Measurements from ENCODE around the gene EPS8L2.
"Not testable (repeated sequence)": the region's sequence is repeated elsewhere in the genome, so short reads cannot be mapped to it uniquely, and the experiment has no call there.

The EPS8L2 gene

DNA sequence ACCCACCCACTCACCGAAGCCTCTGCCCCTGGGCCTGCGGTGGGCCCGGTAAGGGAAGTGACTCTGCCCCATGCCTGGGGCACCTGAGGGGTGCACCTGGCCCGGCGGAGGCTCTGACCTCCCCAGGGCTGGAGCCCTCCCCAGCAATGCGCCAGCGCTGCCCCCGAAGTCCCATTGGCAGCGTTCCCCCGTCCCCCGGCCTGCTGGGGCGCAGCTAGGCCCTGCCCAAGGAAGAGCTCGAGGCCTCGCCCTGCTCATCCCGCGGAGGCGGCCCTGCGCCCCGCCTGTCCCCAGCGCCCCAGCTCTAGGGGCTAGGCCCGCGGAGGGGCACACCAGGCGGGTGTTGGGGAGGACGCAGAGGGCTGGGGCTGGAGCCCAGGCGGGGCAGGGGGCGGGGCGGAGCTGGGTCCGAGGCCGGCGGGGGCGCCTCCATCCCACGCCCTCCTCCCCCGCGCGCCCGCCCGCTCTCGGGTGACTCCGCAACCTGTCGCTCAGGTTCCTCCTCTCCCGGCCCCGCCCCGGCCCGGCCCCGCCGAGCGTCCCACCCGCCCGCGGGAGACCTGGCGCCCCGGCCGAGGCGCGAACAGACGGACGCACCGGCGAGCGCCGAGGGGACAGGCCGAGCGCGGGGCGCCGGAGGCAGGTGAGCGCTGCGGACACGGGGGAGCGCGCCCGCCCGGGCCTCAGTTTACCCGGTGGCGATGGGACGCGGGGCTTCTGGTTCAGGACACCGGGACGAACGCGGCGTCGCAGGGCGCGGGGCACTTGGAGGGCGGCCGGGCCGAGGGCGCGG, at the start of gene EPS8L2:
TSS of gene EPS8L2 (plus strand) at position 586 of the 793 bp plus-strand sequence. CDS start 3,177 bp downstream, outside the sequence.
- no peak for DNase-seq

DNA sequence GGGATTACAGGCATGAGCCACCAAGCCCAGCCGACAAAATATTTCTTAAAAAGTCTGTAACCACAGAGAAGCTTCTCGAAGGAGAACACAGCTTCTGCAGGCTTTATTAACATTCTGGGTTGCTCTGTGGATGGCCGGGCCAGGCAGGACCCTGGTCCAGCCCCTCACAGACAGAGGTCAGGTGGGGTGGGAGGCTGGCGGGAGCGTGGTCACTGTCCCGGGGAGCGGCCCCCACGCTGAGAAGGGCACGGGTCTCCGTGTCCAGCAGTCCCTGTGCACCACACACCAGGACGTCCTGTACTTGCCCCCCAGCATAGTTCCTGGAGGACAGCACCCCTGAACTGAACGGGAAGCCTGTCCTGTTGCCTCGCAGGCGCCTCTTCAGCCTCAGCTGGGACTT, 49.6 kb upstream of the EPS8L2 start:
- no peak for DNase-seq

DNA sequence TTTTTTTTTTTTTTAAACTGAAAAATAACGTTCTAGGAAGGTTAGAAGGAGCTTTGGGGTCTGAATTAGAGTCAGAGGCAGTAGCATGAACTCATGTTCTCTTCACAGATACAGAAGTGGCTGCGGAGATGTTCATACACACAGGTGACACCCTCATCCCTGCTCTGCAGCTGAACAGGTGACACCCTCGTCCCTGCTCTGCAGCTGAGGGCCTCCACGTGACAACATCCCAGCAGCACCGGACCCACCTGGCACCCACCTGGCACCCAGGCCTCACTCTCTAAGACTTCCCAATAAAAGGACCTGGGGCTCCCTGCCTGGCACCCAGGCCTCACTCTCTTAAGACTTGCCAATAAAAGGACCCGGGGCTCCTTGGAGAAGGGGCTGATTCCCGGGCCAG, 49.2 kb upstream of the EPS8L2 start:
- DNase-seq, result no peak

DNA sequence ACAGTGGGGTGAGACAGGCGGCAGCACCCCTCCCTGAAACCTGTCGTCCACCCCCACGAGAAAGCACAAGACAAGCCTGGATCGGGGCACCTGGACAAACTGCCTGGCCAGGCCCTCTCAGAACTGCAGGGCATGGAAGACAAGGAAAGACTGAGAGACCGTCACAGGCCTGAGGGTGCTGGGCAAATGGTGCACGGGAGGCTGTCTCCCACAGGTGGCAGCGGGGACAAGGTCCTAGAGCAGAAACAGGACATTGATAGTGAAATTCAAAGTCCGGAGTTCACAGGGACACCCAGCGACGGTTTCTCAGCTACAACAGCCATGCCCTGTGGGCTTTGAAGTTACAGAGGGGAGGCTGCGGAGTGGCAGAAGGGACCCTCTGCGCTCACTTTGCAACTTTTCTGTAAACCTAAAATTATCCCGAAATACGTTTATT, 48.3 kb upstream of the EPS8L2 start:
- DNase-seq, result no peak

DNA sequence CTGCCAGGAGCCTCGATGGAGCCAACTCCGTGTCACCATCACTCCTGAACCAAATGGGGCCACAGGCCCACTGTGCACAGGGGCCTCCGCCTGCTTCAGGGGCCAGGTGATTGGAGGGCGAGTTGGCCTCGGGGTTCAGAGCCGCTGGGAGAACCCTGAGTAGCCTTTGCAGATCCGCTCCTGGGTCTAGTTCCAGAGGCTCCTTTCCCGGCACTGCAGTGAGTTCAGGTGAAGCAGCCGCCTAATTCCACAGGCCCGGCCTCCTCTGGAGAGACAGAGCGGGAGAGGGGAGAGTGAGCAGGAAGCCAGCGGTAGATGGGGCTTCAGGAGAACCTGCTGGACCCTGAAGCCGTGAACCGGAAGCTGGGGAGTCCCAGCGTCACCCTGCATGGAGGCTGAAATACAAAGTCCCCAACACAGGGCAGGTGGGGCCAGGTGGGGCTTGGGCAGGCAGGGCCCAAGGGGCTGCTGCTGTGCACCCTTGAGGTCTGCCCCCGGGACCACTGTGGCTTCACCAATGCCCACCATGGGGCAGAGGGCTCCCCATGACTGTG, 46.4 kb upstream of the EPS8L2 start:
- DNase-seq, result no peak

DNA sequence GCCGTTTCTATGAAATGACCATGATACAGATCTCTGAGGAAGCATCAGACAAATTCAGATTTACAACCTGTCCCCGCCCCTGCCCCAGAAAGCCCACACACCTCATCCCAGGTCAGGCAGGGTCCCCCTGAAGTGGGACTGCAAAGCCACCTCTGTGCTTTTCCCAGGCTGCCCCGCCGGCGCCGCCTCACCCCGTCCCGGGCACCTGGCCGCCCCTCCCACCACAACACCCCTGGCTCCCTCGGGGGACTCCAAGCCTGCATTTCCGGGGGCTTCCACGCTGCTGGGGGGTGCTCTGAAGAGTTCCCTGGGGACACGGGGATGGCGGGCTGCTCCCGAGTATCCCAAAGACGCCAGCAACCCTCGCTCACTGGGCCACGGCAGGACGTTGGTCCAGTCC, 45.8 kb upstream of the EPS8L2 start:
- no peak for DNase-seq

DNA sequence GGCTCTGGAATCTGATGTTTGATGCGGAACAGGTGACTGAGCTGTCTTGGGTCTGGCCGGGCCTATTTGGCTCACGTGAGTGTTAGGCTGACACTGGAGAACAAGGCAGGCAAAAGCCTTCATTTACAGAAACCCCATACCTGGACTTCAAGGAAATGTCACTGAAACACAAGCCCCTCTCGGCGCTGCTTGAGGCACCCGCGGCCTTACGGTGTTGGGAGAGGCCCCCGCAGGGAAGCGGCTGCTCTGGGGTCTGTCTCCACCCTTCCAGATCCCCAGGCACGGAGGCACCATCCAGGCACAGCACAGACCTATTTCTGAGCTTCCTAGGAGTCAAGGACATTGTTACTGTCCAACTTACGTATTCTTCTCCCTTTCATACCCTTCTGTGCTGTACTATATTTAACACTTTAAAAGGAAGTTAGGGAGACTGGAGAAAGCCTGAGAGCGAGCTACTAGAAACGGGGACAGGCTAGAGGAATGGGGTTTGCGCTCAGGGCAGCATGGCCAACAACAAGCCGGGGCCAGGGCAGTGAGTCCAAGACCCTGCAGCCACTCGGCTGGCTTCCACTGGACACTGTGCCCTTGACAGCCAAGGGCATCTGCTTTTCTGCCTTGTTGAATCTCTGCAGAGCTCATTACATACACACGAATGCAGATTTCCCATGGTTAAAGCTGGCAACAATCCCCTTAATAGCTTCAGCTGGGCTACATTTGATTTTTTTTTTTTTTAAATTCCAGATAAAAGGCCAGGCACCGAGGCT, 45.2 kb upstream of the EPS8L2 start:
- no peak for DNase-seq

DNA sequence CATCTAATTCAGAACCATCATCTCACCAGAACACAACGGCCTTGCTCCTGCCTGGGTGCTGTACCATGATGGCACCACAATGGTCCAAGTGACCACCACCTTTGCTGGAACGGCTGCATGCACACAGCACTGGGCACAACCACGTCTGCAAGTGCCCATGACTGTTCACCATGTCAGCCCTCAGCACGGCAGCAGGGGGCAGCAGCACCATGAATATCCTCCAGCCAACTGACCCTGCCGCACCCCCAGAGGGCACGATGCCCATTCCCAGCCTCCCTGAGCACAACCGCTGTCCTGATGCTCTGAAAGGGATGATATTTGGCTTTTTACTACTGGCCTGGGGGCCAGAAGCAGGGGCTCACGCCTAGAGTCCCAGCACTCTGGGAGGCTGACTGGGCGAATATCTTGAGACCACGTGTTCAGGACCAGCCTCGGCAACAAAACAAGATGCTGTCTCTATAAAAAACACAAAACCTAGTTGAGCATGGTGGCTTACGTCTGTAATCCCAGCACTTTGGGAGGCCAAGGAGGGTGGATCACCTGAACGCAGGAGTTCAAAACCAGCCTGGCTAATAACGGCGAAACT, 43.2 kb upstream of the EPS8L2 start:
- DNase-seq, result no peak

DNA sequence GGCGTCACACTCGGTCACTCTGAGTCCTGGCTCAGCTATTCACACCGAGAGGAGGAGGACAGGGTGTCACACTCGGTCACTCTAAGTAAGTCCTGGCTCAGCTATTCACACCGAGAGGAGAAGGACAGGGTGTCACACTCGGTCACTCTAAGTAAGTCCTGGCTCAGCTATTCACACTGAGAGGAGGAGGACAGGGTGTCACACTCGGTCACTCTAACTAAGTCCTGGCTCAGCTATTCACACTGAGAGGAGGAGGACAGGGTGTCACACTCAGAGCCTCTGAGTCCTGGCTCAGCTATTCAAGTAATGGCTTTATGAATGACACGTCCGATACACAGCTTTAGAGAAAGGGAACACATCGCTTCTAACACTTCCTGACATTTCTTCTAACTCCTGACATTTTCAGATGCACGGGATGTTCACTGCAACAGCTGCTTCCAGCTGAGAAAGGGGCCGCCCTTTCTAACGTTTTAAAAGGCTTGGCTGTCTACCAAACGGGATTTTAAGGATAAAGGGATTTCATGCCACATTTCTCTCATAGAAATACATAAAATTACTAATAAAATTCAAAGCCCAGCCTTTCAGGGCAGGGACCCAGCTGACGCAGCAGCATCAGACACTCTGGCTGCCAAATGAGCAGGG, 40.8 kb upstream of the EPS8L2 start:
- no peak for DNase-seq

DNA sequence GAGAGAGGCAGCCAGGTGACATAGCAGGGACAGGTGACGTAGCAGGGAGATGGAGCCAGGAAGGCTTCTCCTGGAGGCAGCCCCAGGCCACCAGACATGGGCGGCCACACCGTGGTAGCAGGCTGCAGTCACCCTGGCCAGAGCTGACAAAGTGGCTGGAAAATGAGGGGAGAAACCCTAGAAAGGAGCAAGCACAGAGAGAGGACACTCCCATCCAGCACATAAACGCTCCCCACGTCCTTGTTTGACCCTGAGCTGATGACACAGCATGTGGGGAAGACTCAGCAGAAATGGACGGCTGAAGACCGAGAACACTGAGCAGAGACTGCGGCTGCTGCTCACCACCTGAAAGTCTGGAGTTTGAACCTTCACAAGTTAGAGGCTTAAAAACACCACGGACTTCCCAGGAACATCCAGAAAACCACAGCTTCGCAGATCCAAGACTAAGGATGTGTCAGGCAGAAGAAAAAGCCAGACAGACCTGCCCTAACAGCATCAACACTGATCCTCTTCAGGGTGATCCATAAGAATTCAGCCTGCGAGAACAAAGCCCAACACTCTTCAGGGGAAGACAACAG, 40.2 kb upstream of the EPS8L2 start:
- no peak for DNase-seq

DNA sequence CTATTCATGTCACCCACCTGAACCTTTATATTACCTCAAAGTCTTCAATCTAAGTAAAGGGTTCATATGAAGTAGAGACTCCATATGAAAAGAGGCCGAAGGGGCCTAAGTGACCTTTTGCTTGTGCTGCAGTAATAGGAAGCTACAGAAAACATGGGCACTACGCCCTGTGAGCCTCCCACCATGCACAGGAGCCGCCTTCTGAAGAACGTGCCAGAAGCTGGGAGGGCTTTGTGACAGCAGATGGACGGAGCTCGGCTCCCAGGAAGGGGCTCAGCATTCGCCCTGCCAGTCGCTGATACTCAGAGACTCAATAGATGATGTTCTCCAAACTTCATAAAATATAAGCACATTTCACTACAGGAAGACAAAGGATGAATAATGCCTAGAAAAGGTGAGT, 32.2 kb upstream of the EPS8L2 start:
- no peak for DNase-seq

DNA sequence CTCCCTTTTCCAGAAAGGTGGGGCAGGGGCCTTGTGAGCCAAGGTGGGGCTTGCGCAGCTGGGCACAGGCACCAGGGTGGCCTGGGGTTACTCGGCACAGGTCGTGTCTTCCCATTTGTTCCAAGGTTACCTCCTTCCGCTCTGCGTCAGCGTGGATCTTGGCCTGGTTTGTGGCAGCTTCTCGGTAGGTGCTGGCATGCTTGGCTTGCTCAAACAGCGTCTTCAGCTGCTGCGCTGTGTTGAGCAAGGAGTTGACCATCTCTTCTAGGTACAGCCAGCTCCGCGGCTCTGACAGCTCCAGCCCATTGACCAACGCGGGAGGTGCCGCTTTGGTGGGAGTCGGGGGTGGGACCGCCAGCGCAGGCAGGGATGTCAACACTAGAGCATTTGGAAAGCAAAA, 31.6 kb upstream of the EPS8L2 start:
- DNase-seq, result no peak

DNA sequence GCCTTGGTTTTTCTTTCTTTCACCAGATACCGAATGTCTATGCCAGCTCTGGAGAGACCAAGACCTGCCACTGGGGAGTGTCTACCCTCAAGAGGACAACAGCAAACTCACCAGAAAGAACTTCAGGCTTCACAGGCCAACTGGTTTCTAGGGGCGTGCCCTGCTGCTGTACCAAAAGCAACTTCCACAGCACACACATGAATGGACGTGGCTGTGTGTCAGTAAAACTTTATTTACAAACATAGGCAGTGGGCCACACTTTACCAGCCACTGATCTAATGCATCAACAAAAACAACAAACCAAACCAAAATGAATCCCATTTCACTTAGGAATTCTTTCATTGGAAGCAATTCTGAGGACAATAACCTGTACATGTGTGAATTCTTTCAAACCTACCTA, 27.7 kb upstream of the EPS8L2 start:
- no peak for DNase-seq

DNA sequence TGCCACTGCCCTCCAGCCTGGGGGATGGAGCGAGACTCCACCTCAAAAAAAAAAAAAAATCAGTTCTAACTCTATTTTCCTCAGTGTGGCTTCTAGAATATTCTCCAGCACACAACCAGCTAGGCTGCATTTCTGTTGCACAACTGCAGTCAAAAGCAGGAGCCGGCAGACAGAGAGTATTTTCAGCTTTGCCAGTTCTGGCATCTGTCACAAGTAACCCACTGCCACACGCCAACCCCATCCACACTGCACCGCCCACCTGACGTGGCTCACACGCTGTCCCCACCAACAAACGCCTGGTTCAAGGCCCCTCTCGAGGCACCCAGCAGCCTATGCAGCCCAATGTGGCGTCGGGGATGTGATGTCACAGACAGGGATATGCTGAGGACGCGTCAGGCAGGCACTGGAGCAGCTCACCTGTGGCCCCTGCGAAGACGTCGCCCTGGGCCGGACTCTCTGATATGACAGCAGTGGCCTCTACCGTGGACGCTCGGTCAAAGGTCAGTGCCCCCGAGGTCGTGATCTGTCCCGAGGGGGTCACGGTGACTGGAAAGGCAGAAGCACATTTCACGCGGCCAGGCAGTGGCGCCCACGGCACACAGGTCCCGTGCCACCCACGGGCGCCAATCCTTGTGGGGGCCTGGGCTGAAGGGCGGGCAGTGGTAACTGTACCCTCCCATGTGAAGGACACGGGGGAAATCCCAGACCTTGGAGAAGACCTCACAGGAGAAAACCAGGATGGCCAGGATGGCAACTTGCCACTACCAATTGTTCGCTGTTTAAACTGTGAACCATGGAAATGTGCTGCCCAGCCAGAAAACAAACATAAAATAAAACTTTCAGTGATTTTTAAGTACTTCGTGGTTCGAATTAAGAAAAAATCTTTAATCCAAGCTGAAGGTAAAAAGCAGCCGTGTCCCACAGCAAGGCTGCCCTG, 26.5 kb upstream of the EPS8L2 start:
- no peak for DNase-seq

DNA sequence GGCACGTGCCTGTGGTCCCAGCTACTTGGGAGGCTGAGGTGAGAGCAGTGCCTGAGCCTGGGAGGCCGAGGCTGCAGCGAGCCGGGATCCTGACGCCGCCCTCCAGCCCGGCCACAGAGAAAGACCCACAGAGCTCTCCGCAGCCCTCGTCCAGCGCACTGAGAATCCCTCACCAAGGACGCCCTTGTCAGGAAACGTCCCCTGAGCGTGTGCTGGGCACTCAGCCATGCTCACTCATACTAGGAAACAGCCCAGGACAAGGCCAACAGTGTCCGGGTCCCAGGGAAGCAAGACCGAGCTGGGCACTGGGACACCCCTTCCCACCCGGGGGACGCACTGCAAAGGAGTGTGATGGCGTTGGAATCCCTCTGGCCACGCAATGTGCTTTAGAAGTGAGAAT, 25.6 kb upstream of the EPS8L2 start:
- DNase-seq, result no peak

DNA sequence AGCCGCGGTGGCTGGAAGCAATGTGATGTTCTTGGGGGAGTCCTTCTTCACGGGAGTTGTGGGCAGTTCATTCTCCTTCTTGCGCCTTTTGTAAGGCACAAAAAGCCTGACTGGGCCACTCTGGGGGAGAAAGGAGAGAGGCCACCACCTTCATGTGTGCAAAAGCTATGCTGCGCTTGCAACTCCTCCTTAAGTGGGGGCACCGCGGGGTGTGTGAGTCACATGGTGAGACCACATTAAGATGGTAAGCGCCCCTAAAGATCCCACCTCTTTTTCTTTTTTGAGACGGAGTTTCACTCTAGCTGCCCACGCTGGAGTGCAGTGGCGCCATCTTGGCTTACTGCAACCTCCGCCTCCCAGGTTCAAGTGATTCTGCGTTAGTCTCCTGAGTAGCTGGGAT, 25.1 kb upstream of the EPS8L2 start:
- no peak for DNase-seq

DNA sequence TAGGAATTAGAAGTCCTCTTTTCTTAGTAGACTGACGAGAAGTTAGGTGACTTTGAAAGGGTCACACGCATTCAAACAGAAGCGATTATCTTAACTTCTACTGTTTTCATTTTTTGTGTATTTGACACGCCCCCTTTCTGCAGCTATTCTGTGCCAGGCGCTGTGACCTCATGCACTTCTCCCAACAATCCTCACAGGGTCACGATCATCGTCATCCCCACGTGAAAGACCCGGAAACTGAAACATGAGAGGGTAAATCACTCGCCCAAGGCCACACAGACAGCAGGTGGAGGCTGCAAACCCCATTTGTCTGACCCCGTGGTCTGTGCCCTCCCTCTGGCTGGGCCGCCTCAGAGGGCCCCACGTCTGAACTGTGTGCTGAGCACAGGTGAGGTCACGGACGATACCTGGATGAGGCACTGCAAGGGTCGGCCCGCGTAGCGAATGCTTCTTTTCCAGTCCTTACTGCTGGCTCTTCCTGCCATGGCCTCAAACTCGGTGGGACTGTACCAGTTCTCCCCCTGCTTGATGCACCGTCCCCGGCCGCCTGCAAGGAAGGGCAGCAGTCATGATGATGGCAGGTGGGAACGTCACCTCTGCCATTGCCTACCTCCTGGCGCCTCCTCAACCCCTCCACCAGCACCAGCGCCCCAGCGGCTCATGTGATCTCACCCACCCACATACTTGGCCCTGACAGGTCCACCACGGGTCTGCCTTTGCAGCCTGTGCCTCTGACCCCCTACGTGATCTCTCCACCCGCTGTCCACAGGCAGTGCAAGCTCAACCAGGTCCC, 19.4 kb upstream of the EPS8L2 start:
- no peak for DNase-seq

DNA sequence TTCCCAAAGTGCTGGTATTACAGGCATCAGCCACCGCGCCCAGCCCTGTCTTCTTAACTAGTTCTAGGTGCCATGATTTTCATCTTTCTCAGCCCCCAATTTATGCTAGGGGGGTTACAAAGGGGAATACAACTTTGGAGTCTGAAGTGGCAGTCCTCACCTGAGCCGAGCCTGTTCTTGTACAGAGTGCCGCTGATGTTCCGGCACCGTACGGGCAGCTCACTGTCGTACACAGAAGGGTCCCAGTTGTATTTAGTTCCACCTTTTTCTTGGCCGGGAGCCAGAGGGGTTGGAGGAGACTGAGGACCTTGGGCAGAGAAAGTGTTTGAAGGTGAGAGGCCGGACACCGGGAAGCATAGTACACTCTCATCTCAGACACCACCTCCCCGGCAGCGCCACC, 18.3 kb upstream of the EPS8L2 start:
- DNase-seq, result no peak

DNA sequence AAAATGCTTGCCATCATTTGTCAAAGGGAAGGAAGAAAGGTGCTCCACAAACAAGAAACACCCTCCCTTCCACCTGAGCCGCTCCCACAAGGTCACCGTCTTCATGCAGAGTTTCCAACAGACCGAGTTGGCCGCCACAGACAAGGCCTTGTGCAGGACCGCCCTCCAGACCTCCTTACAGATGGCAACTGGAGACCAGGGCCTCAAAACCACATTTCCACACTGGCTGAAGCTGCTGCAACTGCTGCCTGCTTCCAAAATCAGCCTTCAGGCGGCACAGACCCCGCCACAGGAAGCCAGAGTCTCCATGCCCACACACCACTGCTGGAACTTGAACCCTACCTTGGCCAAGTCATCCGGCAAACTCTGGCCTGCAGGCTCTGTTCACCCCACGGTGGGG, 17.4 kb upstream of the EPS8L2 start:
- no peak for DNase-seq

DNA sequence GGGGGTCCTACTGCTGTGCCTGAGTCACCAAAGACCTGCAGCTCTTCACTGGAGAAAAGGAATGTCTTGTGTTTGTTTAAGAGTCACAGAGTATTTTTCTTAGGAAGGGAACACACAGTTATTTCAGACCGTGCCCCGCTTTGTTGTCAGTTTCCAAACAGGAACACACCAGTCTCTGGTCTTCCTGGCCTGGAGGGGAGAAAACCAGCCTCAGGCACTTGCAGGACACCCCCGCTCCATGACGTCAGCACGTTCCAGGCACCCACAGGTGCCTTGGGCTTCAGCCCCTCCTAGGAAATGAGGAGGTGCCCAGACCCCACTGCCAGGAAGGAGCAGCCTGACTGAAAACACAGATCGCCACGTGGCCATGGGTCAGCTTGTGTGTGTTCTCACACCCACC, 16.4 kb upstream of the EPS8L2 start:
- DNase-seq, result no peak

DNA sequence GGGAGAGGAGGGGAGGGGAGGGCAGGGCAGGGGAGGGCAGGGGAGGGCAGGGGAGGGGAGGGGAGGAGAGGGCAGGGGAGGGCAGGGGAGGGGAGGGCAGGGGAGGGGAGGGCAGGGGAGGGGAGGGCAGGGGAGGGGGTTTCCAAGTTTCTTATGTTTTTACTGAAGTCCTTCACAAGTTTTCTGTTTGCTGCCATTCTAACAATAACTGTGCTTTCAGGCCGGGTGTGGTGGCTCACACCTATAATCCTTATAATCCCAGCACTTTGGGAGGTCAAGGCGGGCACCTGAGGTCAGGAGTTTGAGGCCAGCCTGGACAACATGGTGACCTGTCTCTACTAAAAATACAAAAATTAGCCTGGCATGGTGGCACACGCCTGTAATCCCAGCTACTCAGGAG, 15.8 kb upstream of the EPS8L2 start:
- not testable (repeated sequence) for DNase-seq
